ENCODE results near the gene SHD.

SHD gene

GRCh38 chr19:4298810-4299550 is 19.9 kb downstream of the SHD start:
- no peak for DNase-seq

DNA sequence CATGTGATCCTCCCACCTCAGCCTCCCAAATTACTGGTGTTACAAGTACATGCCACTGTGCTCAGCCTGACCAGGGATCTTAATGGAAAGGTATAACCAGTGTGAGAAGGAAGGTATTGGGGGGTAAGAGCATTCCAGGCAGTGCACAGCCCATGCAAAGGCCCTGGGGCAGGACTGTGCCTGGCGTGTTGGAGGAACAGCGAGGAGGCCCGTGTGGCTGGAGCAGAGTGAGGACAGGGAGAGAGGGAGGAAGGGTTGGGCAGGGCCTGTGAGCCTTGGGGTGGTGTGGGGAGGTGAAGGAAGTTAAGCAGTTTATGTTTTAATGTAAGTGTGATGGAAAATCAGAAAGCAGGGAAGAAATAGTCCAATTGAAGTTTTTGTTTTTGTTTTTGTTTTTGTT is 21.5 kb downstream of the SHD start:
- DNase-seq: no peak

DNA sequence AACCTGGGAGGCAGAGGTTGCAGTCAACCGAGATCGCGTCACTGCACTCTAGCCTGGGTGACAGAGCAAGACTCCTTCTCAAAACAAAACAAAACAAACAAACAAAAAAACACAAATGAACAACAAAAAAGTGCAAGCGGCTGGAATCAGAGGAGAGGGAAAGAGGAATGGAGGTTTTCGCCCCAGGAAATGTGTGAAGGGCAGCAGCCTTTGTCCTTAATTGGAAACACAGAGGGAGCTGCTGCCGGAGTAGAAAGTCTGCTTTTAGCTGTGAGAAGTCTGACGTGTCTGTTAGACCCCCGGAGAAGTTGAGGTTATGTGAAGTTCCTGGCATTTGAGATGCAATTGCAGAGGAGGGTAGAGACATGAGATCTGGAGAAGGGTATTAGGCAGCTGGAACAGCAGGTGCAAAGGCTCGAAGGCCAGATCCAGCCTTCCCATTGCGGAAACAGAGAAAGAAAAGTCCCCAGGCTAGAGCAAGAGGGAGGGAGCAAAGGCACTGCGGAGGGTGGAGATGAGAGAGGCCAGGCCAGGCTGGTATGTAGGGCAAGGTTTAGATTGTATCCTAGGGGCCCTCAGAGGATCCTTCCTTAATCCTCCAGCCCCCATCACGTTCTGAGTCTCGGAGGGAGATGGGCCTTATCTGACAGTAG is 22.6 kb downstream of the SHD start:
- no peak for DNase-seq

GRCh38 chr19:4302243-4302640 is 23.2 kb downstream of the SHD start, which contains the start of gene TMIGD2:
TMIGD2 (minus strand) TSS chr19:4302389; CDS start chr19:4302385, 4 bp downstream.
- DNase-seq: no peak

DNA sequence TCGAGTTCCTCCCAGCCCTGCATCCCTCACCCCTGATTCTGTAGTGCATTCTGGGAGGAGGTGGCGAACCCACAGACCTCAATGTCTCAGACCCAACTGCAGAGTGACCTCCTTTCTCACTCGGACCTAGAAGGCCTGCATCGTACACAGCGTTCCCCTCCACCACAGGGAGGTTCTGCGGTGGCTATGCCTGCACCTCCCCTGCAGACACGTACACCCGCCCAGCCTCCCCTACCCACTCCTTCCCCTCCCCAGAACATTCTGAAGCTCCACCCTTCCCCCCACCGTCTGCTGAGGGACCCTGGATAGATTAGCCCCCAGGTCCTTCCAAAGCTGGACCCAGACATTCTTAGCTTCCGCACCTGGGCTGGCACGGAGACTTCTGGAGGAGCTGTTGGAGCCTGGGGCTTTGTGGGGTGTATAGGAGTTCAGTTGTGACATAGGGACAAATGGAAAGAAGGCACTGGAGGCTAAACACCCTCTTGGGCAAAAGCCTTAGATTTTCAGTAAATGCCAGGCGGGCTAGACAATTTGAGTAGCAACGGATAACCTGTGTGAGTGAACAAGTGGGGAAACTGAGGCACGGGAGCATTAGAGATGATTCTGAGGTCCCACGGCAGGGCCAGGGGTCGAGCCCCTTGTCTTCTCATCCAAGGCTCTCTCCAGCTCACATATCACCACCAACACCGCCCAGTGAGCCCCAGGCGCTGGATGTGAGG is 24.9 kb downstream of the SHD start:
- no peak for DNase-seq

DNA sequence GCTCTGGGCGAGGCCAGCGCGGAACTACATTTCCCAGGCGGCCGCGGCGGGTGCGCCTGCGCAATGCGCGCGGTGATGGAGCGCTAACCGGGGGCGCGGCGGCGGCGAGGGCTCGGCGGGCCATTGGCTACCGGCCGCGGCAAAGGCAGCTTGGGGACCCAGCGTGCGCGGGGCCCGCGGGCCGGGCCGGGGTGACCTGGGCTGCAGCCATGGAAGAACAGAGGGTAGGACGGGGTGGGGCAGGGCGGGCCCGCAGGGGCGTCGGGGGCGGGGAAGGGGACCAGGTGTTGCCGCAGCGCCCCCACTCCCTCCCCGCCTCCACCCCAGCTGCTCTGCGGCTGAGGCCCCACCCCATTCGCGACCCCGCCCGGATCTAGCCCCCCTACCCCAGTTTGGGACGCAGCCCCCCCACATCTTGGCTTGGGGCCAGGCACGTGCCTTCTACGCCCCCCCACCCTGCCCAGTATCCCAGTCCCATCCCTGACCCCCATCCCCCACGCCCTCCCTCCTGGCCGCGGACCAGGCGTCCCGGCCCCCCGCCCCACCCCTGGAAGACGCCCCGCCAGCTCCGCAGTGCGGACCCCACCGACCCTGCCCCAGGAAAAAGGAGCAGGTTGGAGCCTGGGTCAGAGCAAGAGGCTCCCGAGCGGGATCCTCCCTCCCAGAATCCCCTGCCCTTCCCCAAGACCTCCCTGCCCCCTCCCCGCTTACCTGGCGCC is 25.6 kb downstream of the SHD start, which contains the start of gene FSD1:
FSD1 (plus strand) TSS at position 61 of the 719 bp plus-strand sequence; CDS start at position 210, 149 bp downstream.
- no peak for DNase-seq

- no peak for DNase-seq
Measured at GRCh38 chr19:4305257-4305612, 26.2 kb downstream of the SHD start.

GRCh38 chr19:4305659-4306058 is 26.6 kb downstream of the SHD start:
- no peak for DNase-seq

DNA sequence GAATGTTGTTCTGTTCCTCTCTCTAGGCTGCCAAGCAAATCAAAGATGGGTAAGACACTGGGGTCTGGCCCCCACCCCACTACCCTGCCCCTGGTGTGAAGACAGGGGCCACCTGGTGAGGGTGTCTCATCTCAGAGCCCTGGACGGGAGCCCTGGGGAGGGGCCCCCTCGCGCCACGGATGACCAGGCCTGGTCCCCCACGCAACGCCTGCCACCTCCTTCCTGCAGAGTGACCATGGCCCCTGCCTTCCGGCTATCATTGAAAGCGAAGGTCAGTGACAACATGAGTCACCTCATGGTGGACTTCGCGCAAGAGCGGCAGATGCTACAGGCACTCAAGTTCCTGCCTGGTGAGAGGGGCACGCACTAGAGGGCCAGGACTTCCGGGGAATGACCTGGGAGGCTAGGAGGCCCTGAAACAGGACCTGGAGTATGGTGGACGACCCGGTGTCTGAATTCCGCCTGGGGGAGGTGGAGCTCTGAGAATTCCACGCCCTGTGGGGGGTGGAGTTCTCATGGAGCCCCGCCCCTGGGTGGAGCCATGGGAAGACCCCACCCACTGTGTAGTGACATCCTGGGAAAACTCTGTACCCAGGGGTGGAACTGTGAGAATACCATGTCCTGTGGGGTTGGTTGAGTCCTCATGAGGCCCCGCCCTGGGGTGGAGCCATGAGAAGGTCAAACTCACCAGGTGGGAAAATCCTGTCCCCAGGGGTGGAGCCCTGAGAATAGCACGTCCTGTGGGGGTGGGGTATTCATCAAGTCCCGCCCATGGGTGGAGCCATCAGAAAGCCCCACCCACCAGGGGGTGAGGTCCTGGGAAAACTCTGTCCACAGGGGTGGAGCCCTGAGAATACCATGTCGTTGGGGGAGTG is 31.4 kb downstream of the SHD start:
- DNase-seq: no peak

DNA sequence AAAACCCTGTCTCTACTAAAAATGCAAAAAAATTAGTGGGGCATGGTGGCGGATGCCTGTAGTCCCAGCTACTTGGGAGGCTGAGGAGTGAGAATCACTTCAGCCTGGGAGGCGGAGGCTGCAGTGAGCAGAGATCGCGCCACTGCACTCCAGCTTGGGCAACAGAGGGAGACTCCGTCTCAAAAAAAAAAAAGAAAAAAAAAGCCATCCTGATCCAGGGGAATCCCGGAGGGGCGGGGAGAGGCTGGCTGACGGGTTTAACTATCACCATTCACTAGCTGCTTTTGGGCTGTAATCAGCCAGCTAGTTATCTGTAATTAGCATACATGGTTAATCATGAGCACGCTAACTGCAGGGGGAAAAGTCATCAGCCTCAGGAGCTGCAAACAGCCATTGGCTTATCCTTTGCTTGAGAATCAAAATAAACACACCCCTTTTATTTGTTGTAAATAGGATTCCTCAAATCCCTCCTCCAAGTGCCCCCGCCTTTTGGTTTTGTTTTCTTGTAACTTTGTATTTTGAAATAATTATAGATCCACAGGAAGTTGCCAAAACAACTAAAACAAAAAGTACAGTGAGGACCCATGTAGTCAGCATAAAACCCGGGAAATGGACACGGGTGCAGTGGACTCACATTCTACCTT is 34.9 kb downstream of the SHD start:
- DNase-seq: no peak

DNA sequence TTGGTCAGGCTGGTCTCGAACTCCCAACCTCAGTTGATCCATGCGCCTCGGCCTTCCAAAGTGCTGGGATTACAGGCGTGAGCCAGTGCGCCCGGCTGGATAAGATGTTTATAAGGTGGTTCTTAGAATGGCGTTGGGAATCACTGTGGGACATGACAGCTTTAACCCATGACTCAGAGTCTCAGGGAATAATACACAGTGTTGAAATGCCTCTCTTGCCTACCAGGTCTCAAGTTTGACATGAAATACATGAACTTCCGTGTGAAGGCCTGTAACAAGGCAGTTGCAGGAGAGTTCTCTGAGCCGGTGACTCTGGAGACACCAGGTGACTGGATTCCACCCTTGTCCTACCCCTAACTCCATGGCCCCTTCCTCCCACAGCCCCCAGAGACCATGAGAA is 37.9 kb downstream of the SHD start:
- no peak for DNase-seq

- no peak for DNase-seq
Measured at GRCh38 chr19:4318460-4318859, 39.4 kb downstream of the SHD start.

- no peak for DNase-seq
Measured at GRCh38 chr19:4319067-4319718, 40.1 kb downstream of the SHD start.

GRCh38 chr19:4320419-4320818 is 41.4 kb downstream of the SHD start:
- DNase-seq: no peak

- DNase-seq: no peak
Measured at GRCh38 chr19:4322942-4323665, 44.0 kb downstream of the SHD start.

DNA sequence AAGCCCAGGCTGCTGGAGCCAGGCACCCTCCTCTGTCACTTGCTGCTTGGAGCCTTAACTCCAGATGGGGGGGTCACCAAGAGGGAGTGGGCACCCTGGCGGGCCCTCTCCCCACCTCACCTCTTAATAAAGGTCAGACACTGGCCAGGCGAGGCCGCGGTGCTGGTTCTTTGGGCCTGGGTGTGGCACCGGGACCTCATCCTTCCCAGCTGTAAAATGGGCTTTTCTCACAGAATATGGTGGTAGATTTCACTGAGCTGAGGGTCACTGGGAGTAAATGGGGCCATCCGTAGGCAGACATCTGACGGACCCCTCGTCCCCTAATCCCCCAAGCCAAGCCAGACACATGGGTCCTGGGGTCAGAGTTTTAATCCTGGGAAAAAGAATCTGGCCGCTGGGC is 44.6 kb downstream of the SHD start:
- DNase-seq: no peak

DNA sequence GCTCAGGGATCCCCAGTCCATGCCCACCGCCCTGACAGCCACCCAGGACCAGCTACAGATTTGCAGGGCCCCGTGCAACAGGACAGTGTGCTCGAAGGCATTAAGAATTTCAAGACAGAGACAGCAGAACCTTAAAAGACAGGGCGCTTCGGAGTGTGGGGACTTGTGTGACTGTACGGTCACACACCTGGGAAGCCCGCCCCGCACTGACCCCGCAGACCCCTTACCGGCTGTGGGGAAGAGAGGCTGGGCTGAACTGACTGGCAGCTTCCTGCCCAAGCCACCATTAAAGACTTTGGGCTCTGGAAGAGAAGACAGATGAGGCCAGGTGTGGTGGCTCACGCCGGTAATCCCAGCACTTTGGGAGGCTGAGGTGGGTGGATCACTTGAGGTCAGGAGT is 45.2 kb downstream of the SHD start:
- no peak for DNase-seq

DNA sequence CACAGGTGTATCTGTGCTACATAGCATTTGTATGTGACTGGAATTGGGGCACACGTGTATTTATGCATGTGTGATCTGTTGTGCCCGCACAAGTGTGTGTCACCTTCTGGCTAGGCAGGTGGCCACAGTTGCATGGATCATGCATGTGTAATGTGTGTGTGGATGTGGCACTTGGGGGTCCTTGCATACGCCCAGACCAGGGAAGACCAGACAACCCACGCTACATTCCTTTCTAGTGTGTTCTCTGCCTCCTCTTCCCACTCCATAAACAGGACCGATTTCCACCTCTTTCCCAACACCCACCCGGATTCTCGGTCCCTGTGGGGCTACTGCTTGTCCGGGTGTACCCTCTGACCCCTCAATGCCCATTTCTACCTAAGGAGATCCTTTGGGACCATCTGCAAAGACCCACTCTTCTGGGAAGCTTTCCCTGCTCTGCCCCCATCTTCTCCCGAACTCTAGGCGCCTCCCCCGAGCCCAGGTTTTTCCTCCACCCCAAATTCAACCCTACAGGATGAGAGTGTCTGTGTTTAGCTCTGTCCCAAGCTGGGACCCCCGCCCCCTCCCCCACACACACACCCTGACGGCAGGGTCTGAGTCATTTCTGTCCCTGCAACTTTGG is 47.3 kb downstream of the SHD start:
- DNase-seq: no peak

DNA sequence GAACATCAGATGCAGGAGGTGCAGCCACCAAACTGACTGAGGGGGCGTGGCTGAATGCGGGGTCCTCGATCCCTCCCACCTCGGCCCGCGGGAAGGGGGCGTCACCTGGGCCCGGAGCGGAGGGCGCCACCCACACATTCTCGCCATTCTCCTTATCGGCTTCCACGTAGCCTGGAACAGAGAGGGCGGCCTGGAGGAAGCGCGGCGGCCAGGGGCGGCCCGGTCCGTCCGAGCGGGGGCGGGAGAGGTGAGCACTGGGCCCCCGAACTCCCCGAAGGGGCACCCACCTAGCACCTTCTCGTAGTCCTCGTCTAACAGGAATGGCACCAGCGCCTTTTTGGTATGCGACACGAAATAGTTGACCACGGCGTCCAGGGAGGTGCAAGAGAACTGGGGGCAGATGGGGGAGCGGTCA is 47.8 kb downstream of the SHD start:
- DNase-seq: no peak
